Dermis microvascular lymphatic vessel endothelial cell (primary cell): Measurements from ENCODE around the gene TRIM4. TPM values are rescaled to one million over a fixed set of nuclear protein-coding genes. Genes with fewer than 3 reads are reported as not detected.
"Not testable (repeated sequence)": the region's sequence is repeated elsewhere in the genome, so short reads cannot be mapped to it uniquely, and the experiment has no call there.

ENCODE experiments used
- DNase-seq, 2 donors: peaks; one replicate each; pipeline versions ENCODE4 v3.0.0 to v3.0.0-alpha.2; 2010; ENCODE audit warnings: low read depth in 2 of 2
- total RNA-seq: library from RNA; depleted of rRNA; stranded (reverse); fragments of >200 nt; gene quantifications from 2 replicates; pipeline ENCODE4 v1.2.1, GENCODE V29; 2014

Gene TRIM4
- total RNA-seq, 1 donor from 2014 or later: 14.6 TPM

GRCh38 chr7:99919814-99920112, 433 bp upstream of the TRIM4 start:
- DNase-seq: no peak

- DNase-seq: no peak
Measured at GRCh38 chr7:99910976-99911375, 8.4 kb downstream of the TRIM4 start.

- no peak for DNase-seq
Measured at GRCh38 chr7:99901581-99901980, 17.7 kb downstream of the TRIM4 start.

- no peak for DNase-seq
Measured at GRCh38 chr7:99899830-99900519, 19.4 kb downstream of the TRIM4 start.

GRCh38 chr7:99898836-99899235, 20.5 kb downstream of the TRIM4 start:
- no peak for DNase-seq

GRCh38 chr7:99898023-99898357, 21.3 kb downstream of the TRIM4 start:
- no peak for DNase-seq

GRCh38 chr7:99897322-99898022, 21.9 kb downstream of the TRIM4 start:
- DNase-seq: no peak

GRCh38 chr7:99894738-99895137, 24.6 kb downstream of the TRIM4 start:
- DNase-seq: no peak

GRCh38 chr7:99893280-99893679, 26.1 kb downstream of the TRIM4 start:
- DNase-seq: no peak

GRCh38 chr7:99890348-99890747, 29.0 kb downstream of the TRIM4 start:
- not testable (repeated sequence) for DNase-seq

GRCh38 chr7:99888366-99888765, 31.0 kb downstream of the TRIM4 start:
- DNase-seq: not testable (repeated sequence)

- no peak for DNase-seq
Measured at GRCh38 chr7:99881370-99881769, 38.0 kb downstream of the TRIM4 start.

- DNase-seq: no peak
Measured at GRCh38 chr7:99876933-99877332, 42.4 kb downstream of the TRIM4 start, which contains the start of gene OR2AE1. OR2AE1 (minus strand) TSS chr7:99877033; CDS start chr7:99877033, 0 bp downstream.

- no peak for DNase-seq
Measured at GRCh38 chr7:99876491-99876890, 42.8 kb downstream of the TRIM4 start.

GRCh38 chr7:99868246-99868645, 51.1 kb downstream of the TRIM4 start:
- DNase-seq: no peak

- not testable (repeated sequence) for DNase-seq
Measured at GRCh38 chr7:99867477-99867876, 51.9 kb downstream of the TRIM4 start.

- DNase-seq: no peak
Measured at GRCh38 chr7:99863847-99864440, 55.4 kb downstream of the TRIM4 start.

- DNase-seq: no peak
Measured at GRCh38 chr7:99860281-99861127, 58.8 kb downstream of the TRIM4 start.

GRCh38 chr7:99855236-99855635, 64.1 kb downstream of the TRIM4 start:
- DNase-seq: no peak

GRCh38 chr7:99848420-99849216, 70.7 kb downstream of the TRIM4 start:
- DNase-seq: no peak

GRCh38 chr7:99844328-99844727, 75.0 kb downstream of the TRIM4 start:
- DNase-seq: no peak
